Activated naive CD8-positive, alpha-beta T cell treated with anti-CD3 and anti-CD28 coated beads, Interleukin-2, amount 50 U/mL, for 16 hours (primary cell): Measurements from ENCODE around the gene URI1.

Experiments used
- DNase-seq: peaks from one replicate; pipeline ENCODE4 v3.0.0-alpha.2; 2020; ENCODE audit warnings: low read depth, low spot score

URI1 gene

DNA sequence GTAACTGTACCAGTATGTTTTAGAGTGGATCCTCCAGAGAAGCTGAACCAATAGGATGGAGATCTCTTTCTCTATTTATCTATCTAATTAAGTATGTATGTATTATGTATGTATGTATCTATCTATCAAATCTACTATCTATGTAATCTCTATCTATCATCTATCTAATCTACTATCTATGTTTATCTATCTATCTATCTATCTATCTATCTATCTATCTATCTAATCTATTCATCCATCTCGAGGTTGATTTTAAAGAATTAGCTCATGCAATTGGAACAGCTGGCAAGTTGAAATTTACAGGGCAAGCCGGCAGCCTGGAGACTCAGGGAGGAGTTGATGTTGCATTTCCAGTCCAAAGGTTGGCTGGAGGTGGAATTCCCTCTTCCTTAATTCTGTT, 112.2 kb downstream of the URI1 start:
- no peak for DNase-seq

DNA sequence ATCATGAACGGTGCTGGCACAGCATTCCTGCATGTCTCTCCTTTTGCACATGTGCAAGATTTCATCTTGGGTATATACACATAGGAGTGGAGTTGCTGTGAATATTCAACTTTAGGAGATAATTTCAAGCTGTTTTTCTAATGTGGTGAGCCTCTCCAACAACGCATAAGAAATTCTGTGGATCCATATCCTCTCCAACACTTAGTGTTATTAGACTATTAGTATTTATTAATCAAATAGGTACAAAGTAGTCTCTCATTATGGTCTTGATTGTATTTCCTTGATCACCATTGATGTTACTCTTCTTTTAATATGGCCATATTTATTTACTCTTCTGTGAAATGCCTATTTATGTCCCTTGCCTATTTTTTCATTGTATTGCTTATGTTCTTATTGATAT, 114.5 kb downstream of the URI1 start:
- DNase-seq, result no peak

DNA sequence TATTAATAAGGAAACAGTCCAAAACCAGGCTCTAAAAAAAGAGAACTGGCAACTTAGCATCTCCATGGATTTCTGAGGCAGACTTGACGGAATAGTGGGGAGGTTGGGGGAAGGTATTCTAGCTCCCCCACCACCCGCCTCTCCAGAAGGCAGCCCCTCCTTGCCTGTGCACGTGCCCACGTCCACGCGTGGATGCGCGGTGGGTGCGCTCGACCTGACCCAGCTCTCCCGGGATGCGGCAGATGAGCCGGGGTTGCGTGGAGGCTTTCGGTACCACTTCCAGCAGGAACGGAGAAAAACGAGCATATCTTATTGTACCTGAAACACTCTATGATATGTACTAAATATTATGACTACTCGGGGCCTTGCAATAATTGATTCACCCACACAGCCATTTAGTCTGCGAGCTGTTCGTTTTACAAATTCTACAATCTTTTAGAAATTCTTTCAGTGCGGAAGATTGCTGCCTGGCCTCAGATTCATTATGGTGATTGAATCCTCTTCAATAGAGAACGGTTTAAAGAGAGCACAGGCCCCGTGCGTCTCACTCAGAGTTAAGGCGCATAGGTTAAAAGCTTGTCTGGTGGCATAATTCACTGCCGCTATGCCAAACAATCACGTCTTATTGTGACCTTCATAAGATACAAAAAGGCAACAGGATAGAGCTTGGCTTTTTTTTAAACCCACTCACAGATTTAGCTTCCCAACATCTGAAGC, 117.9 kb downstream of the URI1 start:
- no peak for DNase-seq

DNA sequence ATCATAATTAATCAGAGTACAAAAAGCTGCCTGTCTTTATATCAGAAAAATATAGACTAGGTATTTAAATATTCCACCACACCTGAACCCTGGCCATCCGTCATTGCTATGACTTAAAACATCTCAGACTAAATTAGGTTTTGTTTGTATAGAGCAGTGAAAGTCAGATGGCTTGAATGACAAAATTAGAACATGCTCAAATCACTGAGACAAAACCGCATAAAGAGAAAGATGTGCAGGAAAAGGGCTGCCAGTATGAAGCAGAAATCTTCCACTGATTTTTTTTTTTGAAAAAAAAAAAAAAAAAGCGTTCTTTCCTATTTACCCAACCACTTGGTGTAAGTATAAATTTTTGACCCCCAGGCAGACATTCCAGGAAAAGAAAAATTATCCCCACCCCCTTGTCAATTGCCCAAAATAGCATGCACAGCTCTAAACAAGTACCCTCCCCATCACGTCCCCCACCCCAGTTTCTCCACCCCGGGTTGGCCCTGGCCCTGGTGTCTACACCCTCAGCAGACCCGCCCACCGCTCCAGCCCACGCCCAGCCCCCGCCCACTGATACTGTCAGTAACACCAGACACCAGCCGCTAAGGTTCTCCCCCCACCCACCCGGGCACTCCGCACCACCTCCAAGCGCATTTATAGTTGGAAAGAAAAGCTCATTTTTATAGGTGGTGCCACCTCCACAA, 118.6 kb downstream of the URI1 start:
- DNase-seq, result no peak

DNA sequence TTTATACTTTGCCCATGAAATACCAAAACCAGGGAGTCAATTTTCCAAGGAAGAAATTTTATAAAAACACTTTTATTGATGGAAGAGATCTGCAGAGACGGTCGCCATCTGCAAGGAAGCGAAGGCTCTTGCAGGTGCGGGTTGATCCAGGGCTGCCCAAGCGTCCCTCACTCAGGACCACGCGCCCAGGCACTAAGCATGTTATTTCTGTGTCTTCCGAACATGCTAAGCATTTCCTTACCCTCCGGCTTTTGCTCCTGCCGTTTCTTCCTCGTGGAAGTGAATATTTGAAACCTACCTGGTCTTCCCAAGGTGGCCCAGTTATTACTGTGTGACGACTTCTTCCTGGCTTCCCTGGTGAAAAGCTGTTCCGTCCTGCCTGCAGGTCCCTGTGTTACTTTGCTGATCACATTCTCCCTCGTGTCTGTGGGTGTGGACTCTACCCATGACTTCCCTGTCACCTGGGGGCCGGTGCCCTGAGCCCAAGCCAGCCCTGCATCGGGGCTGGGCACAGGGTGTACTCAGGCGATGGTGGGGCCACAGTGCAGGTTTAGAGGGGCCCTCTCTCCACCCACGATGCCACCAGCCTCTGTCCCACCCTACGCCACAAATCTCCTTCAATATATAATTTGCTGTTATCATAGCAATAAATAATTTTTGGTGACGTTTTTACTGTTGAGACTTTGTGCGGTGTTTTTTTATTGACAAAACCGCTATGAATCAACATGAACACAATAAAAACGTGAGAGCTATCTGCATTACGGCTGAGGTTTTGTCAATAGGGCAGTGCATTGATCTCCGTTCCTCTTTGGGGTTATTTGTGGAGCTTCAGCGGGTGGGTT, 119.4 kb downstream of the URI1 start:
- DNase-seq, result no peak

DNA sequence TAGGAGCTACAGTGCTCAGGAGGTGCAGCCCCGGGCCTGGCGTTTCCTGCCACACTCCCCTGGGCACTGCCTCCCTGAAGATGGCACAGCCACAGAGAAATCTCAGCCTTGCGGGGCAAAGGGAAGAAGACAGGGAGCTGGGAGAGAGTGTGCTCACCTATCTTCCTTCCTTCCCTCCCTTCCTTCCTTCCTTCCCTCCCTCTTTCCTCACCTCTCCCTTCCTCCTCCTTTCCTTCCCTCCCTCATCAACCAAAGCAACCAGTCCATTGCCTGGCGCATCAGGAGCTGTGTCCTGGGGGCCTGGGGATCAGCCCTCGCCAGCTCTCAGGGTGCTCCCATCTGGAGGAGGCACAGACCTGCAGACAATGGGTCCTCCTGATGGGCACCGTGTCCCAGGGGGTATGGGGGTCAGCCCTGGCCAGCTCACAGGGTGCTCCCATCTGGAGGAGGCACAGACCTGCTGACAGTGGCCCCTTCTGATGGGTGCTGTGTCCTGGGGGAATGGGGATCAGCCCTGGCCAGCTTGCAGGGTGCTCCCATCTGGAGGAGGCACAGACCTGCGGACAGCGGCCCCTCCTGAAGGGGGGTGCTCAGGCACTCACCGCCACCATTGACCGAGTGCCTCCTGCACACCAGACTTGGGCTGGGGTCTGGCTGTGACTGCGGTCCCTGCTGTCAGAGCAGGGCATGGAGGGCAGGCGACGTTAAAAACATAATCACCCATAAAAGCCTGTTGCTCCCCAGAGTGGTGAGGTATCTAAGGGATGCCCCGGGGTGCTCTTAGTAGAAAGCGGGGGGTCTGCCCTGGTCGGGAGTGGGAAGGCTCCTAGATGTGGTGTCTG, 120.2 kb downstream of the URI1 start:
- DNase-seq, result no peak

DNA sequence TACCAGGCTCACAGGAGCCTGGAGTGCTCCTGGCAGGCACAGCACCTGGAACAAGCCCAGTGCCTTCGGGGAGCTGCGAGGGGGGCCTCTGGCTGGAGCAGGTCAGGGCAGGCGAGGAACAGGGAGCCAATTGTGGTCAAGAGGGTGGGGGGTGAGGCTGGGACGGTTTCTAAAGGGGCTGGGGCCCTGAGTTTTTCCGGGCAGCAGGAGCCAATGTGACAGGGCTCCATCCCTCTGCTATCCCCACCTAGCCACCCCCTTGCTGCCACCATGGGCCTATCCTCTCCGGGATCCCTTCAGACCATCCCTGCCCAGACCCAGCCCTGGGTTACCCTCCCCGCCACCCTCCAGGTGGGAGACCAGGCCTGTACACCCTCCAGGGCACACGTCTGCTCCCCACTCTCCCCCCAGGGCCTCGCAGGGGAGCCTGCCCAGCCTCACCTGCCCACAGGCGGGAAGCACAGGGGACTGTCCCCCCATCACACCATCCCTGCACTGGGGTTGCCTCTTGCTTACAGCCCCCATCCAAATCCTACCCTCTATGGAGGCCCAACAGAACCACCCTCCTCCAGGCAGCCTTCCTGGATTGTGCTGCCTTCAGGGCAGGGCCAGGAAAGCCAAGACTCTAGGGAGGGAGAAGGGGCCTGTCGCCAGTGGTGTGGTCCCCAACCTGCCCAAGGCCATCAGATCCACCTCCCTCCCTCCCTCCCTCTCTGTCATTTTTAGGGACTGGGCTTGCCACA, 121.0 kb downstream of the URI1 start:
- no peak for DNase-seq

DNA sequence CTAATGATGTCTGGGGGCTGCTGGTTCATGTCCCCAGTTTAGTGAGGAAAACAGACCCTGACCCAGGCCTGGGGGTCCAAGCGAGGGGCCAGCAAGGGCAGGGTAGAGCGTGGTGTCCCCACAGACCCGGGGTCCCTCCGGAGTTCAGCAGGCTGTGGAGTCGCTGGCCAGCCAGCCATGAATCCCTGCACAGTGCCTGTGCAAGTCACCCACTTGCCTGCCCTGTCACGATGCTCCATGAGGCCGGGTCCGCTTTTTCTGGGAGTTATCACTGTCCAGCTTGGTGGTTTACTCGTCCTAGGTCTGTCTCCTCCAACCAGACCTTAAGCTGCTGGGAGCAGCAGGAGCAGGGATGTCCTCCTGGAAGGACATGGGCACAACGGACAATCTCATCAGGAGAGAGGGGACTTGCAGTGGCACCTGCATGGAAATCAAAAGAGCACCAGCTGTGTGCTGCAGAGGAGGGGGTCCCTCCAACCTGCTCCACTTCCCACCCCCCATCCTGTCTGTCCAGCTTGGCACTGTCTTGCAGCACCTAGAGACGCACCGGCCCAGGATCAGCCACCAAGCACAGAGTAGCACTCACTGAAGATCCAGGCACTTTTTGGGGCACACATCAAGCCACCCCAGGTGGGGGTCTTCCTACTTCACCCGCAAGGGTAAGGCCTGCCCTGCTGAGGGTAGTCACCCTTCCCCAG, 121.8 kb downstream of the URI1 start:
- no peak for DNase-seq

DNA sequence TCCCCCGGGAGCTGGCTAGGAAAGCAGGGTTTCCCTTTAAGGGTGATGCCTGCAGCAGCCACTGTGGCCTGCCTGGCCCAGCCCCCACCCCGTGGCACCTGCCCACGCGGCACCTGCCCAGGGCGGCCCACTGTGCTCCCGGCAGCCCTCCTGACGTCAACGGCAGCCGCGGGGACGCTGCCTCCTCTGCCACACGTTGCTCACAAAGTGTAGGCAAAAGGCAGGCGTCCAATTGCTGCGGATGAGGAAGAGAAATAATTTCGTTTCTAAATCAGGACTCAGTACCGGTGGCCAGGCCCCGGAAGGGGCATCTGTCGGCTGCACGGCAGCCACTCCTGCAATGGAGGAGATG, 122.3 kb downstream of the URI1 start:
- no peak for DNase-seq

DNA sequence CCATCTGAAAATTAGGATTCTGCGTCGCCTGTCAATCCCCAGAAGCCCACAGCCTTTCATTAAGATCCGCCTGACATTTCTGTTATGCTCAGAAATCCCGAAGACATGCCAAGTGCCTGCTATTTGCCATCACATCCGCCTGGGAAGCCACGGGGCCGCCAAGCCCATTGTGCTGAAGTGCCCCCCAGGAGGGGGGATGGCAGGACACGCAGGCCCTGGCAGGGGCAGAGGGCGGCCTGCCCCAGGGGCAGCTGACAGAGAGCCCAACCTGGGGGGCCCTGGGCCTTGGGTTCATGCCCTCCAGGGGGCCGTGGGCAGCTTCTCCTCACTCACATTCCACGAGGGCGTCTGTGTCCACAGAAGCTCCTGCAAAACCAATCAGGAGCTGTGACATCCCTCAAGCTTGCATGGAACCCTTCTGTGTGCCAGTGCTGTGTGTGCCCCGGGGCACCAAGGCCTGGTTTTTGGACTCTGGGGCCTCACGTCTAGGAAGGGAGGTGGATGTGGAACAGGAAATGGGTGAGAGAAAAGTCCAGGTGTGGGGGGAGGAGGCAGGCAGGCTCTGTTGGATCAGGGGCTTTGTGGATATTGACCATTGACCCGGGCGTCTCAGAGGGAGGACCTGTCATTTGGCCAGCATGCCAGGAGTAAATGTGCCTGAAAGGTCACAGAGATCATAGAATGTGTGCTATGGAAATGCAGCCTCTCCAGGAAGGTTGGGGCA, 122.9 kb downstream of the URI1 start:
- DNase-seq, result no peak

DNA sequence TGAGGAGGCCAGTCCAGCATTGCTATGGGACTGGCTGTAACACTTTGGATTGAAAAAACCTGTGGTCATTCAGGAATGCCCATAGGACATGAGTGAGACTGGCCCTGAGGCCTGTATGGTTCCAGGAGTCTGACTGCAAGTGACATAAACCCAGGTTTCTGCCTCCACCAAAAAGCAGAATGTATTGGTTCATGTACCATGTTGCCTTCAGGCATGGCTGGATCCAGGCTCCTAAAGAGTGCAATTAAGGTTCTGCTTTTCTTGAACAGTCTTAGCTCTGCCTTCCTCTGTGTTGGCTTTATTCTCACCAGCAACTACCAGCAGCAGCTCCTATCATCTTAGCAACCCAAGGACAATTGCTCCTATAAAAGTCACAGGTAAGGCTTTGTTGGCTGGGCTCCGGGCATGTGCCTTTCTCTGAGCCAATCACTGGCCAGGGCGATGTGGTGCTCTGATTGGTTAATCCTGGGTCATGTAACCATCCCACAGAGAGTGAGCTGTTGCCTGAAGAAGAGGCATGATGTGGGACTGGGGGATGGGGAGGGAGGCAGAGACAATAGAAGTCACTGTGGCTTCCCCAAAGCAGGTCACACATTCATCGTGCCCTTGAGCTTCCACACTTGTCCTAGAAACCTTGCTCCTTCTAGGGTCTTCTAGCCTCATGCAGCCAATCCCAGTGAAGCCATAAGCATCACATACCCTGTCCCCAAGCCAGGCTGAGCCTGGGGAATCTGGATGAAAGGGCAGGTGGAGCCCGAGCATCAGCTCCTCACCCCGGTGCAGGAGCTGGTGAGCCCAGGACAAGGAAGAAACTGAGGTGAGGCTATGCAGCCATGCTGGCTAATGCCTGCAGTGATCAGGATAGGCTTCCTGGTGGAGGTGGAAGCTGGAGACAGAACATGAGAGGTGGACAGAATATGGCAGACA, 123.9 kb downstream of the URI1 start:
- DNase-seq, result no peak
